Measurements from ENCODE around the gene SLC22A23.

- TF ChIP-seq, protein P1, sequence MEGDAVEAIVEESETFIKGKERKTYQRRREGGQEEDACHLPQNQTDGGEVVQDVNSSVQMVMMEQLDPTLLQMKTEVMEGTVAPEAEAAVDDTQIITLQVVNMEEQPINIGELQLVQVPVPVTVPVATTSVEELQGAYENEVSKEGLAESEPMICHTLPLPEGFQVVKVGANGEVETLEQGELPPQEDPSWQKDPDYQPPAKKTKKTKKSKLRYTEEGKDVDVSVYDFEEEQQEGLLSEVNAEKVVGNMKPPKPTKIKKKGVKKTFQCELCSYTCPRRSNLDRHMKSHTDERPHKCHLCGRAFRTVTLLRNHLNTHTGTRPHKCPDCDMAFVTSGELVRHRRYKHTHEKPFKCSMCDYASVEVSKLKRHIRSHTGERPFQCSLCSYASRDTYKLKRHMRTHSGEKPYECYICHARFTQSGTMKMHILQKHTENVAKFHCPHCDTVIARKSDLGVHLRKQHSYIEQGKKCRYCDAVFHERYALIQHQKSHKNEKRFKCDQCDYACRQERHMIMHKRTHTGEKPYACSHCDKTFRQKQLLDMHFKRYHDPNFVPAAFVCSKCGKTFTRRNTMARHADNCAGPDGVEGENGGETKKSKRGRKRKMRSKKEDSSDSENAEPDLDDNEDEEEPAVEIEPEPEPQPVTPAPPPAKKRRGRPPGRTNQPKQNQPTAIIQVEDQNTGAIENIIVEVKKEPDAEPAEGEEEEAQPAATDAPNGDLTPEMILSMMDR (IDR thresholded peaks at IDR 0.05), result no peak
- TF ChIP-seq POLR2AphosphoS5 (IDR thresholded peaks at IDR 0.05) (no peak), POLR2A (IDR thresholded peaks at IDR 0.05) (no peak)
Measured at GRCh38 chr6:3317741-3318211, 139.1 kb downstream of the SLC22A23 start.

Measured in sigmoid colon (tissue), 4 donors.